Non-pigmented ciliary epithelial cell (primary cell): ENCODE measurements around the gene GNAS.
A peak's percentile ranks its signal among the peaks of the same experiment; 100 is the strongest.
"Not testable (repeated sequence)": the region's sequence is repeated elsewhere in the genome, so short reads cannot be mapped to it uniquely, and the experiment has no call there.

Experiments used
- DNase-seq: peaks from one replicate; pipeline ENCODE4 v3.0.0-alpha.2; 2010; ENCODE audit warnings: low read depth

GNAS gene

GRCh38 chr20:58852543-58853271 lies at the start of gene GNAS:
Gene GNAS, plus strand, starts transcription at chr20:58852716.
- no peak for DNase-seq

- no peak for DNase-seq
These were observed 49.0 kb upstream of the GNAS start for GRCh38 chr20:58803533-58803932.

GRCh38 chr20:58807801-58808200 lies 44.7 kb upstream of the GNAS start:
- DNase-seq = no peak

- no peak for DNase-seq
These were observed 44.1 kb upstream of the GNAS start for GRCh38 chr20:58808271-58809046.

DNA sequence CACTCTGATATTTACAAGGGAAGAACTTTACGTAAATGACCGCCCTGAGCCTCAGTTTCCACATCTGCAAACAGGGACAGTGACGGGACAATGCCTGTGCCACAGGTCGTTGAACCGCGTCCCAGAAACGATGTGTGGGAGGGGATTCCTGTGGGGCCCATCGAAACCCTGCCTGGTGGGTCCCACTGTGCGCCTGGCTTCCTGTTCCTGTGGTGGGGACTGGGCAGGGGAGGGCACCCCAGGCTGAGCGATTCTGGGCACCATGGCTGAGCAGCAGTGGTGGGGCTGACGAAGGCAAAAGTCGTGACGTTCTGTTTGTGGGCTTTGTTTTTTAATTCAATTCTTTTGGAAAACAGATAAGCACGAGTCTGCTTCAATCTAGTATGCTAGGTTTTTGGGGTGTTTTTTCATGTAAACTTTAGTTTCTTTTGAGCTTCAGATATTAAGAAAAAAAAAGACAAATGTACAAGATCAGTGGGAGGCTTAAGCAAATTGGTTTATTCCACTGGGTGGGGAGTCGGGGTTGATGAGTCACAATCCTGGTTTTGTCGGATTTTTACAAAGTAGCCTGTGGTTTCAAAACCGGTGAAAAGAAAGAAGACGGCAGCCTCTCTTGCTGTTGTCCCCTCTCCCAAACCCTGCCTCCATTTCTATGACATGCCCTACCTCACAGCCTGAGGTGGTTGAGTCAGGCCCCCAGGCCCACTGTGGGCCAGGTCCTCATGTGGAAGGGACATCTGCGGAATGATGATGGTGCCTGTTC lies 42.2 kb upstream of the GNAS start:
- no peak for DNase-seq

DNA sequence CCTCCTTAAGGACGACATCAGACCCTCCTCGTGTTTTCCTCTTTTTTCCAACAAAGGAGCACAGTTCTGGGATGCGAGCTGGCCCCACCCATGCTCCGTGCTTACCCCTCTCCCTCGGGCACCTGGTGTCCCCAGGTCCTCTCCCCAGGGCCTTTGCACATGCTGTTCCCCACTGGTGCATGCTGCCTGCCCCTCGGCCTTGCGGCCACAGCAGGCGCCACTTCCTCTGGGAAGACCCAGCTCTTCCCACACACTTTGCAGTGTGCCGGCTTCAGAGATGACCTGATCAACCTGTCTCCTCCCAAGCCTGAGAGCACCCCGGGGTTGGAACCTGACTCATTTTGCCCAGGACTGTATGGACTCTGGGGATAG lies 41.7 kb upstream of the GNAS start:
- no peak for DNase-seq

GRCh38 chr20:58811334-58811733 lies 41.2 kb upstream of the GNAS start:
- DNase-seq = no peak

DNA sequence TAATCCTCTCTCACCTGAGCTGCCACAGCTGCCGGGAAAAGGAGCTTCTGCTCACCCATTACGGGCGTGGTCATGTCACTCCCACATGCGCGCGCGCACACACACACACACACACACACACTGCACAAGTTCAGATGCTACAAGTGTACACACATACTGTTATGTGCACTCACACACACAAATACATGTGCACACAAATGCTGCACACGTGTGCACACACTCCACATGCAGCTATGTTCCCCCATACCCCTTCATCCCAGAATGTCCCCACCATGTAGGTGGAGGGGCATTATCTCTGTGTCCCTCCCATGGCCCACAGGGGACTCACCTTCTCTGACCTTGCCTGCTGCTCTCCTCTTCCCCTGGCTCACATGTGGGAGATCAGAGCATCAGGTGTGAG lies 39.1 kb upstream of the GNAS start:
- DNase-seq = no peak

DNA sequence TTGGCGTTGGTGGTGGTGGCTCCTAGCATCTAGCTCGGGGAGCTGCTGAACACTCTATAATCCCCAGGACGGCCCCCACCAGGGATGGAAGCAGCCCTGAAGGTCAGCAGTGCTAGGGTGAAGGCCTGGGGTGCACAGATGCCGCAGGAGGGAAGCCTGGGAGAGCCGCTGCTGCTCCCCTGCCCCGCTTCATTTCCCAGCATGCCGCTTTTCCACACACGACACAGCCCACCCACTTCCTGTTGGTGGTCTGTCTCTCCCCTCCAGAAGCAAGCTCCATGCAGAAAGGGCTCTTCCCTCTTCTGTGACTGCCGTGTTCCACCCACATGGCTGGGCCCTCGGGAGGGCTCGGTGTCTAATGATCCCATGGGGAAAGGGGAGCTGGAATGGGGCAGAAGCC lies 37.1 kb upstream of the GNAS start:
- no peak for DNase-seq

- no peak for DNase-seq
These were observed 36.5 kb upstream of the GNAS start for GRCh38 chr20:58816051-58816450.

DNA sequence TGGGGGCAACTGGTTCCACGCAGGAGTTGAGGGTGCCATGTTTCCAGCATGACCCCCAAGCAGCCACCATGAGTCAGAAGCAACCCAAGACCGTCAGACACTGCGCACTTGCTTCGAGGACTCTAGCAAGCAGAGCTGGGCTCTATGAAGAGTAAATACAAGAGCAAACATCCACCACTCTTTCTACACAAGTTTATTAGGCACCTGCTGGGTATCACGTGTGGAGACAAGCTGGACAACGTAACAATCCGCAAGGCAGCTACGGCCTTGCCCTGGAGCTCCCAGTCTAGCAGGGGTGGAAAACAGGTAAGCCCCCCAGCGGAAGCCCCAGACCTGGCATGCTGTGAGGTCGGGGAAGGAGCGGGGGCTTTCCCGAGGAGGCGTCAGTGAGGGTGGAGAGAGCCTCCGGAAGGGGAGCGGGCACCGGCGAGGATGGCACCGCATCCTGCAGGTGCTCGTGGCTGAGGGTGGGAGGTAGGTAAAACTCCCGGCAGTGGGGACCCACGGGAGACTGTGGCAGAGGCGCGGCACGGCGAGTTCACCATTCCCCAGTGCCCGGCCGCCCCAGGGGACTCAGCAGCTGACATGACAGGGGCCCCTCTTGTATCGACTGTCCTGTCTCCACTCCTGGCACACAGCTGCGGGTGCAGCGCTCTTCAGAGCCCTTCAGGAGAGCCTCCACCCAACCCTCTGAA lies 35.4 kb upstream of the GNAS start:
- DNase-seq = no peak

DNA sequence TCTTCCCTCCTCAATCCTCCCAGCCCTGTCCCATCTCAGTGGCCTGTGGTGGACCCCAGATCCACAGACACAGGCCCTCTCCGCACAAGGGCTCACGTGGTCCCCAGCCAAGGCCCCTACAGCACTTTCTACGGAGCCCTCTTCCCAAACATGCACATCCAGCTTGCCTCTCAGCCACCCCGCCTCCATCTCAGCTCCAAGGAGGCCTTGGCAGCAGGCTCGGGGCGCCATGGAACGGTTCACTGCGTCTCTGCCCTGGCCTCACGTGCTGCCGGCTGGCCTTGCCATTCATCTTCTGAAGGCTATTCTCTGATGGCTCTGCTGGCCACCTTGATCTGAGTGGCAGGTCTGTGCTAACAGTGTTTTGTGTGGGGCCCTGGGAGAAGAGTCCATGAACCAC lies 34.8 kb upstream of the GNAS start:
- no peak for DNase-seq

GRCh38 chr20:58818586-58819285 lies 33.8 kb upstream of the GNAS start:
- peak; percentile 84 for DNase-seq

DNA sequence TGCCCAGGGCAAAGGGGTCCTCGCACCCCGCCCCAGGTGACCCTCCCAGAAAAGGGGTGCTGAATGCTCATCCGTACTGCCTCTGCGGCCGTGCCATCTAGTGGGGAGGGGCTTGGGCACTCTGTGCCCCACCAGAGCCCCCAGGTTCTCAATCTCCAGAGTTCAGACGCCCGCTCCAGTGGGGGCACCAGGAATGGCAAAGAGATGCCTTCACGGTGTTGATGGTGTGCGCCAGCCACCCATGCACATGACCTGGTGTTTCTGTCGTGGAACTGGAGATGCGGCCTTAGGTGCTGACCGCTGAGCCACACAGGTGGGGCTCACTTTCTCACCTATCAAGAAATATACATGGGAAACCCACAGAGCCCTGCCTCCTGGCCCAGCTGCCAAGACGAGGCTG lies 32.6 kb upstream of the GNAS start:
- no peak for DNase-seq

GRCh38 chr20:58820515-58820914 lies 32.0 kb upstream of the GNAS start:
- DNase-seq = not testable (repeated sequence)

DNA sequence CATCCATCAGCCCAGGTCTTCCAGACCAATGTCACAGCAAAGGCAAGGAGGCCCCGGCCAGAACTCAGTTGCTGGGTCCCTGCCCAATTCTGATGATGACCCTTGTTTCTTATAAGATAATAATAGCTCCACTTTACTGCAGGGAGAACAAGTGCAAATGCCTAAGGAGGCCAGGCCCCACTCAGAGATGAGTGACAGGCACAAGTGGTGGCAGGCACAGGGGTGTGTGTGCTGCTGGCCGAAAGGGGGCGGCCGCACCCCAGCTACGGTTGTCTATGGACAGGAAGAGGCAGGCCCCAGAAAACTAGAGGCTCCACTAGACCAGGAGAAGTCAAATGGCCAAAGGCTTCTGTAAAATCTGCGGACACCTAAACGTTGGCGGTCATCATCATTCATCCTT lies 30.4 kb upstream of the GNAS start:
- DNase-seq = no peak

DNA sequence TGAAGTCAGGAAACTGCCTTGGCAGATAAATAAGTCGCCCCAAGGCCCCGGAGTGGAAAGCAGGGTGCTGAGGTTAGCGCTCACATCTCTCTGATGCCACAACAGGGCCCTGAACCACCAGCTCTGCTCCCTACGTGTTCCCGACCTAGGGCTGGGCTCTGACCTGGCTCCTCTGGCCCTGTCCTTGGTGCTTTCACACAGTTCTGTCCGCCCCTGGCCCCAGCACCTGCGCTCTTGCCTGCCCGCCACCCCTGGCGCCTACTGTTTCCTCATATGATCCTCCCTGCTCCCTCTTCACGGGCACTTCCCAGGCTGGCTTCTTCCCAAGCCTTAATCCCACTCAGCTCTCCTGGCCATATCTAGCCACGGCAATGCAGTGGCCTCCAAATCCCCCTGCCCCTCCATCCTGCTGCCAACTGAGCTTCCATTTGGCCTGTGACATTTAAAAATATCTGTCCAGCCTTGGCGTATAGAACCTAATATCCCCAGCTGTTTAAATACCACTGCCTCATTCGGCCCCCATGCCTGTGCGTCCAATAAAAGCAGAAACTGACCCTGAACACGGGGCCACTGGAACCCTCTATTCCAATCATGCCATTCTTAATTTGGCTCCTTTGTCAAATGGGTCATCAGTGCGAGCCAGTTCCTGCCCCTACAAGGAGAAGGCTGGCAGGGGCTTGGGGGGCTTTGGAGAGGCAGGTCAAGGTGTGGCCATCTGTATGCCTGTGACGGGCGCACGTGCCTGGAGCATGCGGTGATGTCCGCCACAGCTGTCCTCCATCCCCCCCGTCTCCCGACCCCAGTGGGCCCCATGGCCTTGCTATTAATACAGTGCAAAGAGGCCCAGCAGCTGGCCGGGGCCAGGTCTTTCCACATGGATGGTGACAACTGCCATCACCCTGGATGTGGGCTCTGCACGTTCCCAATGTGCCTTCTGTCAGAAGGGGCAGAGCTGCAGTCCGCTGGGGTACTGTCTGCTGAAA lies 29.5 kb upstream of the GNAS start:
- no peak for DNase-seq

- DNase-seq = no peak
These were observed 27.7 kb upstream of the GNAS start for GRCh38 chr20:58824843-58825242.

DNA sequence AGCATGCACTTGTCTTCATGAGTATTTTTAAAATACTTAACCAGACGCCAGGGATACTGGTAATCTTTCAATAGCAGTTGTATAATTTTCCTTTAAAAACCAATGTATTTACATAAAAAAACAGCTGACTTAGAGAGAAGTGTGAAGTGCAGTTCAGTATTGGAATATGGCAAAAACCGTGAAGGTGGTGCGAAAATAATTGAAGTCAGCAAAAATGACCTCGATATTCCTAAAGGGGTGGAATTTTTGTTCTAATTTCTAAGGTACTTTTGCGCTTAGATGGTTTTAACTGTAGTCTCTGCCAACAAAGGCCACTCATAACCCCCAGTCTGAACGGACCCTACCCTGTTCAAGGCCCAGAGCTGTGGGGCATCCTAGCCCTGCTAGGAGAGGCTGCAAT lies 27.1 kb upstream of the GNAS start:
- no peak for DNase-seq

GRCh38 chr20:58826271-58826670 lies 26.2 kb upstream of the GNAS start:
- no peak for DNase-seq

- no peak for DNase-seq
These were observed 24.4 kb upstream of the GNAS start for GRCh38 chr20:58828136-58828535.
